SK-N-MC (cell line): ENCODE results near the gene CTNNA3.

Source experiments
- EZH2 ChIP-seq: fragments of 200-600 bp; sonication (generic); IDR thresholded peaks from one replicate; pipeline ENCODE4 v1.6.1; 2017; ENCODE audit warnings: antibody characterized with exemption
- POLR2AphosphoS5 ChIP-seq: IDR thresholded peaks from 2 replicates; pipeline ENCODE4 v1.6.1; 2012; ENCODE audit warnings: mild to moderate bottlenecking, low read depth, low read length, borderline replicate concordance

DNA sequence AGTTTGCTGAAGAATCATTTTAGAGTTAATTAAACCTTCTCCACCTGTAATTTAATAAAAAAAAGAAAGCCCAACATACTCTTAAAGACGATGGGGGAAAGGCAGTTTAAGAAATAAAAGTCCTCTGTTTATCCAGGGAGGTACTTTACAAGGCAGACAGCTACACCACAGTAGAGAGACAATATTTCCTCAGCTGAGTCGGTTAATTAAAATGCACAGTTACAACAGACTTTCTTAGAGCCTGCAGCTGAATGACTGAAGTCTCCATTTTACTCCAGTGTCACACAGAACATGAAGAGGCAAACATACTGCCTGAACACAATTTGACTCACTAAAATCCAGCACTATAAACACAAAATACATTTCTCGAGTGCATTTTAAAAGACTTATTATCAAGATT, 755.0 kb downstream of the CTNNA3 start:
- TF ChIP-seq EZH2: no peak
- TF ChIP-seq POLR2AphosphoS5: no peak
